ENCODE results near the gene NALCN.

- TF ChIP-seq ZNF274 (IDR thresholded peaks at IDR 0.05; ENCODE audit: low read depth, low read length) (no peak), SUZ12 (IDR thresholded peaks at IDR 0.05; ENCODE audit: extremely low read depth, insufficient read depth, insufficient read length) (no peak)
Observed at GRCh38 chr13:101018720-101019119, 397.6 kb downstream of the NALCN start.
